ENCODE data around the gene ZKSCAN5.

- TF ChIP-seq SUZ12 (IDR thresholded peaks at IDR 0.05; ENCODE audit: extremely low read depth, insufficient read depth, insufficient read length) = no peak
- TF ChIP-seq YY1 (IDR thresholded peaks at IDR 0.05; ENCODE audit: insufficient read depth, insufficient read length) = no peak
These were observed 68.8 kb downstream of the ZKSCAN5 start for GRCh38 chr7:99573257-99573656.
